Suprapubic skin (tissue), 4 donors: Measurements from ENCODE around the gene OLA1. TPM values are rescaled to one million over a fixed set of nuclear protein-coding genes. Genes with fewer than 3 reads are reported as not detected.

Experiments used
- DNase-seq, 2 donors: peaks; one replicate each; pipeline ENCODE4 v3.0.0-alpha.2; 2019; ENCODE audit warnings: low spot score in 2 of 2
- H3K27ac ChIP-seq: fragments of 200-600 bp; sonication (generic); one replicate; pipeline ENCODE4 v1.5.1; 2019
- H3K27me3 ChIP-seq: fragments of 200-600 bp; sonication (generic); one replicate; pipeline ENCODE4 v1.5.1; 2019
- H3K36me3 ChIP-seq: fragments of 200-600 bp; sonication (generic); one replicate; pipeline ENCODE4 v1.5.1; 2019
- H3K4me1 ChIP-seq: fragments of 200-600 bp; sonication (generic); one replicate; pipeline ENCODE4 v1.5.1; 2019
- H3K4me3 ChIP-seq: fragments of 200-600 bp; sonication (generic); one replicate; pipeline ENCODE4 v1.5.1; 2019; ENCODE audit warnings: mild to moderate bottlenecking
- H3K9me3 ChIP-seq: fragments of 200-600 bp; sonication (generic); one replicate; pipeline ENCODE4 v1.5.1; 2019
- CTCF ChIP-seq, 2 donors: fragments of 200-600 bp in 1 of 2; fragments of 450-650 bp in 1 of 2; sonication (generic) in 1 of 2; IDR thresholded peaks; one replicate each; pipeline ENCODE4 v1.5.1; 2016 to 2019; ENCODE audit warnings: antibody characterized with exemption in 2 of 2, mild to moderate bottlenecking in 1 of 2, moderate library complexity in 1 of 2
- EP300 ChIP-seq: sonication (generic); formaldehyde crosslinking; IDR thresholded peaks from one replicate; pipeline ENCODE4 v1.6.1; 2017; ENCODE audit warnings: antibody characterized with exemption
- POLR2A ChIP-seq, 2 donors: fragments of 450-650 bp; IDR thresholded peaks; one replicate each; pipeline ENCODE4 v1.6.1; 2017; ENCODE audit warnings: antibody characterized with exemption in 2 of 2, mild to moderate bottlenecking in 2 of 2, moderate library complexity in 2 of 2
- POLR2AphosphoS5 ChIP-seq, 3 donors: sonication (generic); formaldehyde crosslinking; IDR thresholded peaks; one replicate each; pipeline ENCODE4 v1.6.1; 2017; ENCODE audit warnings: antibody characterized with exemption in 3 of 3
- WGBS: methylation state at CpG from one replicate; pipeline ENCODE4 v1.1.5; 2018; 5-methylcytosine and 5-hydroxymethylcytosine counted together
- total RNA-seq, 4 donors: library from RNA; depleted of rRNA; stranded (reverse); fragments of >200 nt; gene quantifications; one replicate each; pipeline ENCODE4 v1.1.0, GENCODE V29; 2016

Gene OLA1
- total RNA-seq, 4 donors from 2014 or later: 59.2 to 83.6 (median 75.9) TPM

GRCh38 chr2:174059884-174060244, 188.5 kb downstream of the OLA1 start:
- no peaks in the 10 kb centered on the region for H3K9me3 ChIP-seq
- 65% methylated on average over 3 of the region's 3 CpGs for WGBS
- H3K36me3 ChIP-seq: no peaks in the 10 kb centered on the region
- TF ChIP-seq CTCF (IDR thresholded peaks at IDR 0.05): no peak
- TF ChIP-seq POLR2AphosphoS5 (IDR thresholded peaks at IDR 0.05): no peak
- no peak for TF ChIP-seq EP300
- TF ChIP-seq POLR2A (IDR thresholded peaks at IDR 0.05): no peak
- DNase-seq: no peak
- peak overlapping the region; percentile 32 for H3K27ac ChIP-seq
- no peaks in the 10 kb centered on the region for H3K27me3 ChIP-seq
- H3K4me1 ChIP-seq: peaks cover 28% of the 10 kb centered on the region
- no peak overlapping the region for H3K4me3 ChIP-seq

- H3K9me3 ChIP-seq: no peaks in the 10 kb centered on the region
- peaks cover 29% of the 10 kb centered on the region for H3K4me1 ChIP-seq
- TF ChIP-seq POLR2A (IDR thresholded peaks at IDR 0.05) (no peak), CTCF (IDR thresholded peaks at IDR 0.05) (no peak), POLR2AphosphoS5 (IDR thresholded peaks at IDR 0.05) (no peak), EP300 (no peak)
- DNase-seq: no peak
- H3K36me3 ChIP-seq: no peaks in the 10 kb centered on the region
- WGBS: 40% methylated on average over 6 of the region's 6 CpGs
- H3K27me3 ChIP-seq: no peaks in the 10 kb centered on the region
- peak overlapping the region; percentile 32 for H3K27ac ChIP-seq
- H3K4me3 ChIP-seq: no peak overlapping the region
Measured at GRCh38 chr2:174059178-174059883, 189.0 kb downstream of the OLA1 start.

- Histone ChIP-seq H3K36me3 (no peaks in the 10 kb centered on the region), H3K9me3 (no peaks in the 10 kb centered on the region), H3K27me3 (no peaks in the 10 kb centered on the region), H3K27ac (no peak overlapping the region), H3K4me1 (peaks cover 38% of the 10 kb centered on the region), H3K4me3 (no peak overlapping the region)
- no peak for DNase-seq
- no peak for TF ChIP-seq CTCF (IDR thresholded peaks at IDR 0.05)
- TF ChIP-seq POLR2A (IDR thresholded peaks at IDR 0.05): no peak
- TF ChIP-seq EP300: no peak
- no peak for TF ChIP-seq POLR2AphosphoS5 (IDR thresholded peaks at IDR 0.05)
- WGBS: 82% methylated on average over 1 of the region's 1 CpG
Measured at GRCh38 chr2:174058456-174058855, 189.9 kb downstream of the OLA1 start.

GRCh38 chr2:174058026-174058425, 190.3 kb downstream of the OLA1 start:
- Histone ChIP-seq H3K4me3 (no peak overlapping the region), H3K27ac (no peak overlapping the region), H3K9me3 (no peaks in the 10 kb centered on the region), H3K27me3 (no peaks in the 10 kb centered on the region), H3K4me1 (peaks cover 38% of the 10 kb centered on the region), H3K36me3 (no peaks in the 10 kb centered on the region)
- TF ChIP-seq EP300 (no peak), POLR2AphosphoS5 (IDR thresholded peaks at IDR 0.05) (no peak), POLR2A (IDR thresholded peaks at IDR 0.05) (no peak), CTCF (IDR thresholded peaks at IDR 0.05) (no peak)
- 37% methylated on average over 2 of the region's 2 CpGs for WGBS
- DNase-seq: no peak

- no peak for TF ChIP-seq EP300
- TF ChIP-seq POLR2AphosphoS5 (IDR thresholded peaks at IDR 0.05): no peak
- no peak overlapping the region for H3K27ac ChIP-seq
- WGBS: 84% methylated on average over 8 of the region's 8 CpGs
- H3K9me3 ChIP-seq: no peaks in the 10 kb centered on the region
- no peaks in the 10 kb centered on the region for H3K36me3 ChIP-seq
- no peaks in the 10 kb centered on the region for H3K27me3 ChIP-seq
- H3K4me3 ChIP-seq: no peak overlapping the region
- DNase-seq: no peak
- peaks cover 36% of the 10 kb centered on the region for H3K4me1 ChIP-seq
Measured at GRCh38 chr2:174054926-174055325, 193.4 kb downstream of the OLA1 start.
